GM18907 (cell line): Measurements from ENCODE around the gene TDP1.

ENCODE experiments used
- ATAC-seq: cut with Tn5 transposase; IDR thresholded peaks from one replicate; pipeline ENCODE4 v1.9.1; 2021; ENCODE audit warnings: mild to moderate bottlenecking, moderate library complexity; ENCODE audit not compliant: unreplicated experiment

TDP1 gene

GRCh38 chr14:89955745-89956660 is at the start of gene TDP1:
Gene TDP1, plus strand, starts transcription at chr14:89955927. Its CDS starts 7,188 bp downstream, at chr14:89963115.
- ATAC-seq = peak; percentile 69

GRCh38 chr14:89906000-89906399 is 49.7 kb upstream of the TDP1 start:
- no peak for ATAC-seq

GRCh38 chr14:89907655-89908054 is 48.1 kb upstream of the TDP1 start:
- ATAC-seq = no peak

- ATAC-seq = no peak
Measured at GRCh38 chr14:89908712-89909450, 46.8 kb upstream of the TDP1 start.

GRCh38 chr14:89909586-89909985 is 46.1 kb upstream of the TDP1 start:
- ATAC-seq = no peak

GRCh38 chr14:89910691-89911009 is 45.1 kb upstream of the TDP1 start:
- ATAC-seq = no peak

- no peak for ATAC-seq
Measured at GRCh38 chr14:89911010-89911919, 44.5 kb upstream of the TDP1 start.

GRCh38 chr14:89912221-89912620 is 43.5 kb upstream of the TDP1 start:
- ATAC-seq = no peak

- ATAC-seq = no peak
Measured at GRCh38 chr14:89912667-89913211, 43.0 kb upstream of the TDP1 start.

- ATAC-seq = peak; percentile 65
Measured at GRCh38 chr14:89915114-89915878, 40.4 kb upstream of the TDP1 start.

- ATAC-seq = no peak
Measured at GRCh38 chr14:89918721-89919120, 37.0 kb upstream of the TDP1 start.

GRCh38 chr14:89920056-89920455 is 35.7 kb upstream of the TDP1 start:
- ATAC-seq = no peak

GRCh38 chr14:89921346-89921745 is 34.4 kb upstream of the TDP1 start:
- ATAC-seq = no peak

- ATAC-seq = no peak
Measured at GRCh38 chr14:89922031-89922907, 33.5 kb upstream of the TDP1 start.

GRCh38 chr14:89924268-89924667 is 31.5 kb upstream of the TDP1 start:
- ATAC-seq = no peak

GRCh38 chr14:89926694-89927093 is 29.0 kb upstream of the TDP1 start:
- no peak for ATAC-seq

GRCh38 chr14:89927186-89927865 is 28.4 kb upstream of the TDP1 start:
- no peak for ATAC-seq

GRCh38 chr14:89933002-89933401 is 22.7 kb upstream of the TDP1 start:
- no peak for ATAC-seq
